IMR-90 (cell line): ENCODE measurements around the gene MYH6. TPM values are rescaled to one million over a fixed set of nuclear protein-coding genes. Genes with fewer than 3 reads are reported as not detected.

Experiments
- ATAC-seq: fragments of 200-7000 bp; cut with Tn5 transposase; 2 replicates; pipeline ENCODE4 v1.9.1; 2020; ENCODE audit warnings: low read depth, mild to moderate bottlenecking, moderate library complexity
- BruUV-seq: library from RNA; stranded (reverse); fragments of 400-500 nt; replicated peaks from 2 replicates; lab custom pipeline; 2021; lab: Mats Ljungman, UMichigan
- CTCF ChIA-PET: fragments of 300-600 bp; formaldehyde crosslinking; extraction: SDS; loops from one replicate; lab custom pipeline; 2021; ENCODE audit warnings: antibody characterized with exemption; lab: Yijun Ruan, JAX
- POLR2A ChIA-PET: fragments of 300-600 bp; sonication (Branson Sonifier 250); formaldehyde crosslinking; loops from one replicate; lab custom pipeline; 2022; ENCODE audit warnings: antibody characterized with exemption; ENCODE audit not compliant: unreplicated experiment; lab: Charles Lee
- DNase-seq: peaks from one replicate; pipeline ENCODE4 v3.0.0; 2013
- H2AFZ ChIP-seq: replicated peaks from 2 replicates; pipeline ENCODE3; 2013; ENCODE audit warnings: low read length, mild to moderate bottlenecking; ENCODE audit not compliant: poor library complexity
- H2AK5ac ChIP-seq: 2 replicates; pipeline ENCODE4 v1.6.1; 2013; ENCODE audit warnings: low read depth, low read length, inconsistent platforms
- H2AK9ac ChIP-seq: replicated peaks from 2 replicates; pipeline ENCODE3; 2013; ENCODE audit warnings: mild to moderate bottlenecking, low read depth, low read length, moderate library complexity; ENCODE audit not compliant: poor library complexity
- H2BK120ac ChIP-seq: 2 replicates; pipeline ENCODE4 v1.6.1; 2013; ENCODE audit warnings: low read depth, low read length, inconsistent platforms
- H2BK15ac ChIP-seq: 3 replicates; pipeline ENCODE4 v1.6.1; 2013; ENCODE audit warnings: low read depth, low read length, inconsistent platforms
- H2BK20ac ChIP-seq: 2 replicates; pipeline ENCODE4 v1.6.1; 2013; ENCODE audit warnings: low read depth, mild to moderate bottlenecking, inconsistent platforms, low read length, moderate library complexity
- H2BK5ac ChIP-seq: 2 replicates; pipeline ENCODE4 v1.6.1; 2013; ENCODE audit warnings: mild to moderate bottlenecking, low read depth, low read length, inconsistent platforms; ENCODE audit not compliant: poor library complexity, severe bottlenecking
- H3K14ac ChIP-seq: replicated peaks from 2 replicates; pipeline ENCODE4 v1.6.1; 2013; ENCODE audit warnings: low read depth, low read length, inconsistent platforms
- H3K18ac ChIP-seq: 2 replicates; pipeline ENCODE4 v1.6.1; 2013; ENCODE audit warnings: low read depth, low read length, control low read depth
- H3K23ac ChIP-seq: 2 replicates; pipeline ENCODE4 v1.6.1; 2013; ENCODE audit warnings: low read depth, low read length, inconsistent platforms
- H3K27ac ChIP-seq: 2 replicates; pipeline ENCODE4 v1.5.1; 2013; ENCODE audit warnings: mild to moderate bottlenecking, control low read depth, low read length; ENCODE audit not compliant: insufficient read depth
- H3K27me3 ChIP-seq: 2 replicates; pipeline ENCODE4 v1.6.1; 2013; ENCODE audit warnings: low read length; ENCODE audit not compliant: control insufficient read depth, insufficient read depth
- H3K36me3 ChIP-seq: 2 replicates; pipeline ENCODE4 v1.6.1; 2013; ENCODE audit warnings: low read length, mixed read lengths; ENCODE audit not compliant: control insufficient read depth, insufficient read depth
- H3K4ac ChIP-seq: 2 replicates; pipeline ENCODE4 v1.6.1; 2013; ENCODE audit warnings: low read depth, low read length, inconsistent platforms
- H3K4me1 ChIP-seq: 2 replicates; pipeline ENCODE4 v1.6.1; 2013; ENCODE audit warnings: low read length, mixed read lengths; ENCODE audit not compliant: control insufficient read depth, insufficient read depth
- H3K4me2 ChIP-seq: 2 replicates; pipeline ENCODE4 v1.6.1; 2013; ENCODE audit warnings: low read depth, mild to moderate bottlenecking, control low read depth, low read length, moderate library complexity
- H3K4me3 ChIP-seq: 2 replicates; pipeline ENCODE4 v1.5.1; 2013; ENCODE audit warnings: low read depth, mild to moderate bottlenecking, control low read depth, low read length, moderate library complexity; ENCODE audit not compliant: insufficient read depth
- H3K56ac ChIP-seq: 2 replicates; pipeline ENCODE4 v1.6.1; 2013; ENCODE audit warnings: low read length, inconsistent platforms; ENCODE audit not compliant: insufficient read depth; ENCODE audit errors: extremely low read depth
- H3K79me1 ChIP-seq, 2 experiments: 2 replicates each; pipeline ENCODE4 v1.6.1; 2013; ENCODE audit warnings: low read length in 2 of 2, inconsistent platforms in 1 of 2, low read depth in 1 of 2
- H3K9ac ChIP-seq: 2 replicates; pipeline ENCODE4 v1.6.1; 2013; ENCODE audit warnings: low read depth, low read length, control low read depth
- H3K9me1 ChIP-seq: 2 replicates; pipeline ENCODE4 v1.6.1; 2013; ENCODE audit warnings: low read length, inconsistent platforms; ENCODE audit not compliant: insufficient read depth
- H3K9me3 ChIP-seq: 2 replicates; pipeline ENCODE4 v1.6.1; 2013; ENCODE audit warnings: low read length; ENCODE audit not compliant: control insufficient read depth, insufficient read depth
- H4K20me1 ChIP-seq: 2 replicates; pipeline ENCODE4 v1.6.1; 2013; ENCODE audit warnings: low read length, inconsistent platforms; ENCODE audit not compliant: insufficient read depth
- H4K5ac ChIP-seq: 2 replicates; pipeline ENCODE4 v1.6.1; 2013; ENCODE audit warnings: mild to moderate bottlenecking, low read depth, low read length, control low read depth
- H4K8ac ChIP-seq, 2 experiments: 2 replicates each; pipeline ENCODE4 v1.6.1; 2013; ENCODE audit warnings: low read depth in 2 of 2, low read length in 2 of 2, control low read depth in 1 of 2, inconsistent platforms in 1 of 2
- H4K91ac ChIP-seq: 2 replicates; pipeline ENCODE4 v1.6.1; 2013; ENCODE audit warnings: low read depth, low read length, inconsistent platforms; ENCODE audit not compliant: insufficient read depth
- CEBPB ChIP-seq: IDR thresholded peaks from 2 replicates; pipeline ENCODE4 v1.6.1; 2012; ENCODE audit warnings: low read depth, low read length, improper control_type of control experiment
- CHD1 ChIP-seq: IDR thresholded peaks from 2 replicates; pipeline ENCODE4 v1.6.1; 2012; ENCODE audit warnings: low read depth, low read length, improper control_type of control experiment
- FOS ChIP-seq: fragments of 150-350 bp; IDR thresholded peaks from 2 replicates; pipeline ENCODE4 v1.6.1; 2016; ENCODE audit warnings: low read depth, low read length
- MAFK ChIP-seq: IDR thresholded peaks from 2 replicates; pipeline ENCODE4 v1.6.1; 2012; ENCODE audit warnings: low read depth, low read length, improper control_type of control experiment
- MAZ ChIP-seq: IDR thresholded peaks from 2 replicates; pipeline ENCODE4 v1.6.1; 2012; ENCODE audit warnings: low read depth, mild to moderate bottlenecking, low read length, improper control_type of control experiment, moderate library complexity, borderline replicate concordance
- MXI1 ChIP-seq: IDR thresholded peaks from 2 replicates; pipeline ENCODE4 v1.6.1; 2012; ENCODE audit warnings: low read depth, mild to moderate bottlenecking, low read length, moderate library complexity, borderline replicate concordance
- NFE2L2 ChIP-seq: fragments of 150-350 bp; IDR thresholded peaks from 2 replicates; pipeline ENCODE4 v1.6.1; 2016; ENCODE audit warnings: low read depth, mild to moderate bottlenecking, low read length
- POLR2A ChIP-seq: IDR thresholded peaks from 2 replicates; pipeline ENCODE4 v1.6.1; 2012; ENCODE audit warnings: mild to moderate bottlenecking, low read depth, low read length
- RAD21 ChIP-seq: IDR thresholded peaks from 2 replicates; pipeline ENCODE4 v1.6.1; 2012; ENCODE audit warnings: low read length, improper control_type of control experiment
- RCOR1 ChIP-seq: IDR thresholded peaks from 2 replicates; pipeline ENCODE4 v1.6.1; 2012; ENCODE audit warnings: mild to moderate bottlenecking, low read length, improper control_type of control experiment; ENCODE audit not compliant: insufficient replicate concordance
- RFX5 ChIP-seq: IDR thresholded peaks from 2 replicates; pipeline ENCODE4 v1.8.0; 2012; ENCODE audit warnings: low read depth, mild to moderate bottlenecking, low read length, moderate library complexity
- SMC3 ChIP-seq: fragments of 150-350 bp; IDR thresholded peaks from 2 replicates; pipeline ENCODE4 v1.6.1; 2016; ENCODE audit warnings: low read depth, mild to moderate bottlenecking, antibody characterized with exemption, low read length, moderate library complexity
- WGBS, 2 experiments: methylation state at CpG; one replicate each; pipeline versions ENCODE4 v1.1.5 to v1.1.7; 2013; ENCODE audit warnings: missing lambda C conversion rate in 2 of 2; ENCODE audit not compliant: insufficient read length in 1 of 2; ENCODE audit errors: extremely low coverage in 2 of 2; 5-methylcytosine and 5-hydroxymethylcytosine counted together
- dilution Hi-C: fragments of 300-500 bp; cut with HindIII; formaldehyde crosslinking; loops from one replicate; pipeline ENCODE4 v1.14.3; 2018; ENCODE audit warnings: low sequenced_read_pairs; ENCODE audit not compliant: unreplicated experiment
- in situ Hi-C: fragments of 300-500 bp; cut with MboI; formaldehyde crosslinking; loops from 3 replicates; pipeline ENCODE4 v1.14.3; 2019; ENCODE audit warnings: low sequenced_read_pairs, inconsistent platforms, mixed read lengths
- intact Hi-C: fragments of 100-400 bp; cut with micrococcal nuclease; formaldehyde crosslinking; loops from 2 replicates; pipeline ENCODE4 v1.10.0; 2022
- polyA plus RNA-seq, 3 experiments: library from polyadenylated mRNA; depleted of rRNA; stranded (reverse); fragments of >200 nt; gene quantifications; 2 replicates each; pipeline ENCODE4 v1.2.3, GENCODE V29; 2012; ENCODE audit warnings: low replicate concordance in 1 of 3
- total RNA-seq: library from RNA; depleted of rRNA; stranded (reverse); fragments of >200 nt; gene quantifications from 2 replicates; pipeline ENCODE4 v1.2.3, GENCODE V29; 2012
- TF ChIP-seq, protein P1 (sequence below): fragments of 150-350 bp; IDR thresholded peaks from 2 replicates; pipeline ENCODE4 v1.6.1; 2017; ENCODE audit warnings: mild to moderate bottlenecking, antibody characterized with exemption, low read length, low read depth
- TF ChIP-seq, protein P2 (sequence below): conservative IDR thresholded peaks from 2 replicates; pipeline ENCODE4 v1.5.1; 2012; ENCODE audit warnings: mild to moderate bottlenecking, low read depth, low read length, improper control_type of control experiment
- TF ChIP-seq, protein P3 (sequence below): fragments of 150-350 bp; IDR thresholded peaks from 2 replicates; pipeline ENCODE4 v1.6.1; 2016; ENCODE audit warnings: low read depth, mild to moderate bottlenecking, low read length, moderate library complexity, borderline replicate concordance

MYH6 gene
- total and polyA plus RNA-seq, 2 of the 4 experiments (the other 2 are of a cell fraction) = not detected

DNA sequence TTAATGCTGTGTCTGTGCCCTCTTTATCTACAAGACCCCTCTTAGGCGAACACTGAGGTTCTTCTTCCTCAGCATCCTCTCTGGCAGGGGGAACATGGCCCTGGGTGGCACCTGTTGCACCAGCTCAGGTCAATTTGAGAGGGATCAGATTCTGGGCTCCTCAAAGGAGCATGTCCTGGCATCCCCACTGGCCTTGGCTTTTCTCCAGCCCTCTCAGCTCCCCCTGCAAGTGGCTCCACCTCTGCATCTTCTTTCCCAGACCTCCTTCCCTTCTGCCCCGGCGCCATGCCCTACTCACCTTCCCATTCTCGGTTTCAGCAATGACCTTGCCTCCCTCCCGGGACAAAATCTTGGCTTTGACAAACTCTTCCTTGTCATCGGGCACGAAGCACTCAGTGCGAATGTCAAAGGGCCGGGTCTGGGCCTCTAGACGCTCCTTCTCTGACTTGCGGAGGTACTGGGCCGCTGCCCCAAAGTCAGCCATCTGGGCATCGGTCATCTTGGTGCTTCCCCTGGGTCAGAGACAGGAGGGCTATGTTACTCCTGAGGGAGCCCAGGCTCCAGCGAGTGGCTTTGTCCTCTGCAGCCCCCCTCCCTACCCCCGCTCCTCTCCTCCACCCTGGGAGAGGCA lies 1.2 kb downstream of the MYH6 start:
- no peaks in the 10 kb centered on the region for H3K79me1 ChIP-seq
- no peak overlapping the region for H3K4me3 ChIP-seq
- H2BK20ac ChIP-seq = no peak overlapping the region
- H4K5ac ChIP-seq = no peak overlapping the region
- dilution Hi-C loops = no loop called here
- no peak overlapping the region for H2BK15ac ChIP-seq
- no peak overlapping the region for H3K27ac ChIP-seq
- H3K9me1 ChIP-seq = no peaks in the 10 kb centered on the region
- BruUV-seq = no TSS peak
- 74% methylated on average over 11 of the region's 15 CpGs; no CpG with 5 or more reads in 1 of the 2 experiments for WGBS, 2 experiments
- ChIA-PET POLR2A (no interaction called here), CTCF (no interaction called here)
- no peak overlapping the region for H3K23ac ChIP-seq
- H2AK5ac ChIP-seq = no peak overlapping the region
- no peaks in the 10 kb centered on the region for H3K36me3 ChIP-seq
- H2AK9ac ChIP-seq = no peak overlapping the region
- ATAC-seq (no peak), DNase-seq (no peak)
- intact Hi-C loops = no loop called here
- TF ChIP-seq RCOR1 = no peak
- no peak for TF ChIP-seq MAZ
- no peak for TF ChIP-seq FOS
- no peak for TF ChIP-seq CEBPB
- TF ChIP-seq, protein P1, sequence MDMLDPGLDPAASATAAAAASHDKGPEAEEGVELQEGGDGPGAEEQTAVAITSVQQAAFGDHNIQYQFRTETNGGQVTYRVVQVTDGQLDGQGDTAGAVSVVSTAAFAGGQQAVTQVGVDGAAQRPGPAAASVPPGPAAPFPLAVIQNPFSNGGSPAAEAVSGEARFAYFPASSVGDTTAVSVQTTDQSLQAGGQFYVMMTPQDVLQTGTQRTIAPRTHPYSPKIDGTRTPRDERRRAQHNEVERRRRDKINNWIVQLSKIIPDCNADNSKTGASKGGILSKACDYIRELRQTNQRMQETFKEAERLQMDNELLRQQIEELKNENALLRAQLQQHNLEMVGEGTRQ = no peak
- TF ChIP-seq MAFK = no peak
- TF ChIP-seq POLR2A = no peak
- TF ChIP-seq MXI1 = no peak
- no peak for TF ChIP-seq CHD1
- TF ChIP-seq RAD21 = no peak
- TF ChIP-seq SMC3 = no peak
- TF ChIP-seq, protein P2, sequence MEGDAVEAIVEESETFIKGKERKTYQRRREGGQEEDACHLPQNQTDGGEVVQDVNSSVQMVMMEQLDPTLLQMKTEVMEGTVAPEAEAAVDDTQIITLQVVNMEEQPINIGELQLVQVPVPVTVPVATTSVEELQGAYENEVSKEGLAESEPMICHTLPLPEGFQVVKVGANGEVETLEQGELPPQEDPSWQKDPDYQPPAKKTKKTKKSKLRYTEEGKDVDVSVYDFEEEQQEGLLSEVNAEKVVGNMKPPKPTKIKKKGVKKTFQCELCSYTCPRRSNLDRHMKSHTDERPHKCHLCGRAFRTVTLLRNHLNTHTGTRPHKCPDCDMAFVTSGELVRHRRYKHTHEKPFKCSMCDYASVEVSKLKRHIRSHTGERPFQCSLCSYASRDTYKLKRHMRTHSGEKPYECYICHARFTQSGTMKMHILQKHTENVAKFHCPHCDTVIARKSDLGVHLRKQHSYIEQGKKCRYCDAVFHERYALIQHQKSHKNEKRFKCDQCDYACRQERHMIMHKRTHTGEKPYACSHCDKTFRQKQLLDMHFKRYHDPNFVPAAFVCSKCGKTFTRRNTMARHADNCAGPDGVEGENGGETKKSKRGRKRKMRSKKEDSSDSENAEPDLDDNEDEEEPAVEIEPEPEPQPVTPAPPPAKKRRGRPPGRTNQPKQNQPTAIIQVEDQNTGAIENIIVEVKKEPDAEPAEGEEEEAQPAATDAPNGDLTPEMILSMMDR = no peak
- no peak for TF ChIP-seq RFX5
- no peak for TF ChIP-seq NFE2L2
- TF ChIP-seq, protein P3, sequence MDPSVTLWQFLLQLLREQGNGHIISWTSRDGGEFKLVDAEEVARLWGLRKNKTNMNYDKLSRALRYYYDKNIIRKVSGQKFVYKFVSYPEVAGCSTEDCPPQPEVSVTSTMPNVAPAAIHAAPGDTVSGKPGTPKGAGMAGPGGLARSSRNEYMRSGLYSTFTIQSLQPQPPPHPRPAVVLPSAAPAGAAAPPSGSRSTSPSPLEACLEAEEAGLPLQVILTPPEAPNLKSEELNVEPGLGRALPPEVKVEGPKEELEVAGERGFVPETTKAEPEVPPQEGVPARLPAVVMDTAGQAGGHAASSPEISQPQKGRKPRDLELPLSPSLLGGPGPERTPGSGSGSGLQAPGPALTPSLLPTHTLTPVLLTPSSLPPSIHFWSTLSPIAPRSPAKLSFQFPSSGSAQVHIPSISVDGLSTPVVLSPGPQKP = no peak
- H3K56ac ChIP-seq = no peak overlapping the region
- no peak overlapping the region for H2BK120ac ChIP-seq
- no peak overlapping the region for H3K14ac ChIP-seq
- no peak overlapping the region for H3K18ac ChIP-seq
- H4K20me1 ChIP-seq = no peaks in the 10 kb centered on the region
- no peak overlapping the region for H2AFZ ChIP-seq
- in situ Hi-C loops = no loop called here
- H4K91ac ChIP-seq = no peak overlapping the region
- H3K4me1 ChIP-seq = no peaks in the 10 kb centered on the region
- no peaks in the 10 kb centered on the region for H3K9me3 ChIP-seq
- H2BK5ac ChIP-seq = no peak overlapping the region
- H4K8ac ChIP-seq = no peak overlapping the region
- H3K4ac ChIP-seq = no peak overlapping the region
- H3K4me2 ChIP-seq = no peak overlapping the region
- peaks cover 56% of the 10 kb centered on the region for H3K27me3 ChIP-seq
- no peak overlapping the region for H3K9ac ChIP-seq
